SK-N-SH treated with all-trans-retinoic acid at 6 μM for 48 hours (cell line): Measurements from ENCODE around the gene TMEM164.

Experiments used
- PPARA ChIP-seq: fragments of 250-450 bp; sonication (Bioruptor Pico); IDR thresholded peaks from 2 replicates; pipeline ENCODE4 v1.5.0; 2020; ENCODE audit warnings: mild to moderate bottlenecking, borderline replicate concordance
- ZC3H10 ChIP-seq: fragments of 250-450 bp; sonication (Bioruptor Pico); IDR thresholded peaks from 2 replicates; pipeline ENCODE4 v1.5.1; 2021; ENCODE audit warnings: mild to moderate bottlenecking, moderate library complexity
- ZFP3 ChIP-seq: fragments of 250-450 bp; sonication (Bioruptor Pico); IDR thresholded peaks from 2 replicates; pipeline ENCODE4 v1.5.0; 2020; ENCODE audit warnings: mild to moderate bottlenecking, moderate library complexity
- ZFP30 ChIP-seq: fragments of 450-650 bp; formaldehyde crosslinking; IDR thresholded peaks from 2 replicates; pipeline ENCODE4 v1.5.0; 2022; ENCODE audit warnings: mild to moderate bottlenecking, moderate library complexity
- ZNF8 ChIP-seq: fragments of 450-650 bp; formaldehyde crosslinking; IDR thresholded peaks from 2 replicates; pipeline ENCODE4 v1.5.0; 2020; ENCODE audit warnings: mild to moderate bottlenecking, moderate library complexity
- TF ChIP-seq, protein P1 (sequence below): fragments of 250-450 bp; sonication (Bioruptor Pico); IDR thresholded peaks from 2 replicates; pipeline ENCODE4 v1.8.0; 2020; ENCODE audit warnings: mild to moderate bottlenecking, moderate library complexity, borderline replicate concordance
- TF ChIP-seq, protein P2 (sequence below): fragments of 250-450 bp; sonication (Bioruptor Pico); IDR thresholded peaks from 2 replicates; pipeline ENCODE4 v1.5.0; 2020; ENCODE audit warnings: mild to moderate bottlenecking, moderate library complexity

DNA sequence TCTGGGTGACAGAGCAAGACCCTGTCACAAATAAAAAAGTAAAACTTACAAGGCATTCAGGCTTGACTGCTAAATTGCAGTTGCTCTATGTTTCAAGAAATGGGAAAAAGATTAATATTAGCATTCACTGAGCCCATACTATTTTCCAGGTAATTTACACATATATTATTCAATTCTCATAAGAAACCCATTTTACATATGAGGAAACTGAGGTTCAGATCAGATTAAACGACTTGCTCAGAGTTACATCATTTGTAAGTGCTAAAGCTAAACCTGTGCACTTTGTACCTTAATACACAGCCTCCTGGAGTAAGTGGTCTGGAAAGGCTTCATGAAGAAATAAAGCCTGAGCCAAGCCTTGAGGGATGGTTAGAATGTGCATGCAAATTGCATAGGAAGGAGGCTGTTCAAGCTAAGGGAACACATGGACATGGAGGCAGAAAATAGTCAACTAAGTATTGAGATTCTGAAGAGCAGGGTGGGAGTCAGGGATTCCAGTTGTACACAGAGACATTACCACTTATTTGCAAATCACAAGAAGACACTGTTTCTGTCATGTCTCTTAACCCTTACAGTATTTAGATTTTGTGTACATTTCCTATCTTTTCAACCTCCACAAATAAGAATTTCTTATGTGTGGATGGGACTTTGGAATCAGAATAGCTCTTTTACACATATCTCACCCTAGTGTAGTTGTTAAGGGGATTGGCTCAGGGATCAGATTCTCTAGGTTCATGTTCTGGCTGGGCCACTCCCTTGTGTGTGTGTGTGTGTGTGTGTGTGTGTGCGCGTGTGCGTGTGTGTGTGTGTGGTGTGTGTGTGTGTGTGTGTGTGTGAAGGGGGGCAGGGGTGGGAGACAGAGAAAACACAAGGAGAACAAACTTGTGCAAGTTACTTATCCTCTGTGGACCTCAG is 113.4 kb downstream of the TMEM164 start:
- no peak for TF ChIP-seq PPARA (CRISPR knock-in tag)
- TF ChIP-seq ZFP3 (CRISPR knock-in tag): no peak
- TF ChIP-seq, protein P1, sequence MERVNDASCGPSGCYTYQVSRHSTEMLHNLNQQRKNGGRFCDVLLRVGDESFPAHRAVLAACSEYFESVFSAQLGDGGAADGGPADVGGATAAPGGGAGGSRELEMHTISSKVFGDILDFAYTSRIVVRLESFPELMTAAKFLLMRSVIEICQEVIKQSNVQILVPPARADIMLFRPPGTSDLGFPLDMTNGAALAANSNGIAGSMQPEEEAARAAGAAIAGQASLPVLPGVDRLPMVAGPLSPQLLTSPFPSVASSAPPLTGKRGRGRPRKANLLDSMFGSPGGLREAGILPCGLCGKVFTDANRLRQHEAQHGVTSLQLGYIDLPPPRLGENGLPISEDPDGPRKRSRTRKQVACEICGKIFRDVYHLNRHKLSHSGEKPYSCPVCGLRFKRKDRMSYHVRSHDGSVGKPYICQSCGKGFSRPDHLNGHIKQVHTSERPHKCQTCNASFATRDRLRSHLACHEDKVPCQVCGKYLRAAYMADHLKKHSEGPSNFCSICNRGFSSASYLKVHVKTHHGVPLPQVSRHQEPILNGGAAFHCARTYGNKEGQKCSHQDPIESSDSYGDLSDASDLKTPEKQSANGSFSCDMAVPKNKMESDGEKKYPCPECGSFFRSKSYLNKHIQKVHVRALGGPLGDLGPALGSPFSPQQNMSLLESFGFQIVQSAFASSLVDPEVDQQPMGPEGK (CRISPR knock-in tag): no peak
- no peak for TF ChIP-seq ZNF8 (CRISPR knock-in tag)
- TF ChIP-seq ZC3H10 (CRISPR knock-in tag): no peak
- no peak for TF ChIP-seq ZFP30 (CRISPR knock-in tag)
- TF ChIP-seq, protein P2, sequence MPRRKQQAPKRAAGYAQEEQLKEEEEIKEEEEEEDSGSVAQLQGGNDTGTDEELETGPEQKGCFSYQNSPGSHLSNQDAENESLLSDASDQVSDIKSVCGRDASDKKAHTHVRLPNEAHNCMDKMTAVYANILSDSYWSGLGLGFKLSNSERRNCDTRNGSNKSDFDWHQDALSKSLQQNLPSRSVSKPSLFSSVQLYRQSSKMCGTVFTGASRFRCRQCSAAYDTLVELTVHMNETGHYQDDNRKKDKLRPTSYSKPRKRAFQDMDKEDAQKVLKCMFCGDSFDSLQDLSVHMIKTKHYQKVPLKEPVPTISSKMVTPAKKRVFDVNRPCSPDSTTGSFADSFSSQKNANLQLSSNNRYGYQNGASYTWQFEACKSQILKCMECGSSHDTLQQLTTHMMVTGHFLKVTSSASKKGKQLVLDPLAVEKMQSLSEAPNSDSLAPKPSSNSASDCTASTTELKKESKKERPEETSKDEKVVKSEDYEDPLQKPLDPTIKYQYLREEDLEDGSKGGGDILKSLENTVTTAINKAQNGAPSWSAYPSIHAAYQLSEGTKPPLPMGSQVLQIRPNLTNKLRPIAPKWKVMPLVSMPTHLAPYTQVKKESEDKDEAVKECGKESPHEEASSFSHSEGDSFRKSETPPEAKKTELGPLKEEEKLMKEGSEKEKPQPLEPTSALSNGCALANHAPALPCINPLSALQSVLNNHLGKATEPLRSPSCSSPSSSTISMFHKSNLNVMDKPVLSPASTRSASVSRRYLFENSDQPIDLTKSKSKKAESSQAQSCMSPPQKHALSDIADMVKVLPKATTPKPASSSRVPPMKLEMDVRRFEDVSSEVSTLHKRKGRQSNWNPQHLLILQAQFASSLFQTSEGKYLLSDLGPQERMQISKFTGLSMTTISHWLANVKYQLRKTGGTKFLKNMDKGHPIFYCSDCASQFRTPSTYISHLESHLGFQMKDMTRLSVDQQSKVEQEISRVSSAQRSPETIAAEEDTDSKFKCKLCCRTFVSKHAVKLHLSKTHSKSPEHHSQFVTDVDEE (CRISPR knock-in tag): no peak
